Measurements from ENCODE around the gene CPB2.

GRCh38 chr13:46152627-46153328 lies 47.9 kb upstream of the CPB2 start:
- TF ChIP-seq CTCF (IDR thresholded peaks at IDR 0.05; ENCODE audit: low read depth, low read length) (no peak), EZH2phosphoT487 (IDR thresholded peaks at IDR 0.05; ENCODE audit: low read depth) (no peak)

Data from OCI-LY3 (cell line).